GM21367 (cell line): ENCODE results near the gene RHBDF2.
A peak's percentile ranks its signal among the peaks of the same experiment; 100 is the strongest.

Source experiments
- ATAC-seq: cut with Tn5 transposase; IDR thresholded peaks from one replicate; pipeline ENCODE4 v1.9.1; 2021; ENCODE audit not compliant: unreplicated experiment

RHBDF2 gene

GRCh38 chr17:76467366-76467765, 33.9 kb downstream of the RHBDF2 start, which contains the start of gene AANAT:
TSS of gene AANAT (plus strand) at chr17:76467603. CDS start at chr17:76468747, 1,144 bp downstream.
- no peak for ATAC-seq

DNA sequence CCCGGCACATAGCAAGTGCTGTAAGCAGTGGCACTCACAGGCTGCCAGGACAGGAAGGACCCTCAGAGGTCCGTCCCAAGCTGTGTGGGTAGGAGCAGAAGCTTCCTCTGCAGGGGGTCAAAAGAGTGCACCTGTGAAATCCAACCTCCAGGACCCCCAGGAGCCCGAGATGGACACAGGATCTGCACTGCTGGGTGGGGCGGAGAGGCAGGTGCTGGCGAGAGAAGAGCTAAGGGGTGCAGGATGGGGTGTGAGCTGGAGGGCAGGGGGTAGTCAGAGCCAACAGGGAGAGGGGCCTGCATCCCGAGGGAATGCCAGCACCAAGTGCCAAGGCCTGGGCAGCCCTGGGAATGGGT, 34.5 kb downstream of the RHBDF2 start:
- ATAC-seq, result no peak

GRCh38 chr17:76462556-76463290, 38.5 kb downstream of the RHBDF2 start:
- no peak for ATAC-seq

DNA sequence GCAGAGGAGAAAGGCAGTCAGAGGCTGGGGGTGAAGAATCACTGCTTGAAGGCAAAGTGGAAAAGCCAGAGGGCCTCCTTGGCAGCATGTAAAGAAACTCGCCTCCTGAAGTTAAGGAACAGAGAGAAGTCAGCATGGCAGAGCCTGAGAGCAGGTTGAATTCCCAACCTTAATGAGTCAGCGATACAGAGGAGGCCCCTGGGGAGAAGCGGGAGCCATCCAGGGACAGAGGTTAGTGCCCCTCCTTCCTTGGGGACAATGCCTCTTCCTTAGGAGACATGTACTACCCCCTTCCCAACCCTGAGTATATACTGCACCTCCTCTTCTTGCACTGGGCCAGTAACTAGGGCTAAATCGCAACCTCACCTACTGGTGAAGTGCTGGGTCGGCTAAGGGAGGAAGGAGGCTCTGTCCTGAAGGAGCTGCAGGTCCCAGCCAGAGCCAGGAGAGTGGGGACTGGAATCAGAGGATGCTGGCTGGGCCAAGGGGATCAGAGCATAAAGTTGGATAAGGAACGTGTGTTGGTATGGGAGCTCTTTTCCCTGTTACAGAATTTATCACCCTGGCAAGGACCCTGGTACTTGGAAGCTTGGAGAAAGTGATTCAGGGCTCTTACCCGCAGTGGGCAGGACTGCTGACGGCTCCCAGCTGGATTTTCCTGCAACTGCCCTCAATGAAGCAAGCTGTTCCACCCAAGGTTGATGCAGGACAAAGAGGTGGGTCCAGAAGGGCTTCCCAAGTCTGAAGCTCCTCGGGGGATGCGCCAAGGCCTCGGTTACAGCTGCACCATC, 39.3 kb downstream of the RHBDF2 start:
- no peak for ATAC-seq

DNA sequence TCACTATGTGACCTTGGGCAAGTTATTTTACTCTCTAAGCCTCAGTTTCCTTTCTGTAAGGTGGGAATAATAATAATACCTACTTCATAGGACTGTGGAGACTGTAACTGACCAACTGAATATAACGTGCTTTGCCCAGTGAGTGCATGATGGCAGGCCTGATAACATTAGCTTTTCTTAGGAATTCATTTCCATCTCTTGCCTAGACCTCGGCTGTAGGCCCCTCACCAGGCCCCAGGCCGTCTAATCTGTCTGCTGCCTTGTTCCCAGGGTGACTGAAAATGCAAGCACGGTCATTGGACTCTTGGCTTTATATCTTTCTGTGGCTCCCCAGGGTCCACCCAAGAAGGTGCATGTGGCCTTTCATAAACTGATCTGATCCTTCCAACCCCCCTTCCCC, 41.5 kb downstream of the RHBDF2 start:
- no peak for ATAC-seq

GRCh38 chr17:76458580-76459490, 42.4 kb downstream of the RHBDF2 start:
- no peak for ATAC-seq

DNA sequence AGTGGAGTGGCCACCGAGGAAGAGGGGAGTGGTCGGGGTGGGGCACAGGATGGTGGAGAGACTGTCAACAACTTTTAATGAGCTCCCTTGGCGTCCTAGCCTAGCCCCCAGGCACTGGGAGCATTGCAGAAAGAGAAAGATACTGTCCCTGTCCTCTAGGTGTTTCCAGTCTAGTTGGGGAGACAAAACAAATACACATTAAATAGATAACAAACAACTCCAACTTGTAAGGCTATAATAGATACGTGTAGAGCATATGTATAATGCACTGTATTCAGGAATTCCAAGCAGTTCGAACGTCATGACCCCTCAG, 47.8 kb downstream of the RHBDF2 start:
- no peak for ATAC-seq

GRCh38 chr17:76452660-76453430, 48.4 kb downstream of the RHBDF2 start, which contains the start of gene UBE2O:
TSS of gene UBE2O (minus strand) at chr17:76453152. CDS start at chr17:76453141, 11 bp downstream.
- peak; percentile 85 for ATAC-seq

DNA sequence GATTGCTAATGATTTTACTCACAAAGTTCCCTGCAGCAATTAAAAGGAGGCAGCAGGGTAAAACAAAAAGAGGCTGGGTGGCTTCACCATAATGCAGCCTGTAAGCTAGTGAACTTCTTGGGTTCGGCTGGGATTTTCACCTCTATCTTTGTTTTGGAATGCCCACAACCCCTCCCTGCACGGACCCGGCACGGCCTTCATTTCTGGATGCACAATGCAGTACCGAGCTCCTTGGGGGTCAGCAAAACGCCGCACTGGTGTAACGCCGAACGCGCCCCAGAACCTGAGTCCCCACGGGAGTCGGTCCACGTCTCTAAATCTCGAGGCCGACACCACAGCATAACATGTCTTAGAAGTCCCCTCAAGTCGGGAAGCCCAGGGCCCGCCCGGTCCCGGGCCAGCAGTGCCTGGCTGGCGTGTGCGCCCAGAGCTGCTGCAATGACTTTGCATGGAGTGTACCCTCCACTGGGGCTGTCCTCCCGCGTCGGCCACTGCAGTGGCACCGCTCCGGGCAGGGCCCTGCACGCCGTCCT, 49.0 kb downstream of the RHBDF2 start:
- peak; percentile 10 for ATAC-seq

DNA sequence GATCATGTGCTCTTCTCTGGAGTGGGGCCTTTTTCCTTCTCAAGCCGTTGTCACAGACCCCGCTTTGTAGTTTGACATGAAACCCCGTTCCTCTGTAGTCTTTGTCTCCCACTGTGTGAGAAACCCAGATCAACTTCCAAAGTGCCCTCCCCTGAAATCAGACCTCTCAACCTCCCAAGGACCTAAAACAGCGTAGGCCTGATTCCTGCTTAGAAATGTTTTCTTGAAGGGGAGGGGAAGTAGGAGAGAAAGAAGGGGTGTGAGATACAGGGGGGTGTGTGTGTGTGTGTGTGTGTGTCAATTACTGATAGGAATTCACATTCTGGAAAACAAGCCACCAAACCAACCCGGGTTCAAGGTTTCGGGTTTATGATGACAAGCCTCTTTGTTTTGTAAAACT, 49.7 kb downstream of the RHBDF2 start:
- no peak for ATAC-seq

- ATAC-seq, result no peak
Observed at GRCh38 chr17:76449126-76449525, 52.1 kb downstream of the RHBDF2 start.

- no peak for ATAC-seq
Observed at GRCh38 chr17:76447931-76448652, 53.1 kb downstream of the RHBDF2 start.

DNA sequence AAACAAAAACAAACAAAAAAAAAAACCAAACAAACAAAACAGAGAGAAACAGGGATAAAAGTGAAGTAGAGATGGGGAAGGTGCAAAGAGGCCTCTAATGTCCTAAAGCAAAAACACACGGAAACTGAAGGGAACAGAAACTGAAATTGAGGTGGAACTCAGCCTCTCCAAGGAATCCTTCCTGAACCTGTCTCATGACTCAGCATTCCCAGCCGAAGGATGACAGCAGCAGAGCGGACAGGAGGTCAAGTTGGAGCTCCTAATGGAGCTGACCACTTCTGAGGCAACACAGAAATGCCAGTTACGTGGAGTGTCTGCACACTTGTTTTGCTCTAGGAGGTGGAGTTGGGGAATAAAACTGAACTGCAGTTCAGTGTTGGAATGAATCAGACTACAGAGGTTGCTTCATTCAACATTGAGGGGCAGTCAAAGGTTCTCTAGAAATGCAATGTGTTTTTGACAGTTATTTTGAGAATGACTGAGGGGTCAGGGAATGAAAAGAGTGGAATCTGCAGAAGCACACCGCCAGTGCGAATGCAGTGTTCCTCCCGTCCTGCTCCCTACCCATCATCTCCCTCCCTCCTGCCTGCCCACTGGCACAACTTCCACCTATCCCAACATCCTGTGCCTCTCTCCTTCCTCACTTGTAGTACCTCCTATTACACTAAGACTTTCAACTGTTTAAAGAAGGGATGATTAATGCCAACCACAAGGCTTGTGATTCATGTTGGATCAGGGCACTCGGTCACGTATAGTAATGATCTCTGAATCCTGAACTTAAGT, 54.6 kb downstream of the RHBDF2 start:
- ATAC-seq, result no peak

DNA sequence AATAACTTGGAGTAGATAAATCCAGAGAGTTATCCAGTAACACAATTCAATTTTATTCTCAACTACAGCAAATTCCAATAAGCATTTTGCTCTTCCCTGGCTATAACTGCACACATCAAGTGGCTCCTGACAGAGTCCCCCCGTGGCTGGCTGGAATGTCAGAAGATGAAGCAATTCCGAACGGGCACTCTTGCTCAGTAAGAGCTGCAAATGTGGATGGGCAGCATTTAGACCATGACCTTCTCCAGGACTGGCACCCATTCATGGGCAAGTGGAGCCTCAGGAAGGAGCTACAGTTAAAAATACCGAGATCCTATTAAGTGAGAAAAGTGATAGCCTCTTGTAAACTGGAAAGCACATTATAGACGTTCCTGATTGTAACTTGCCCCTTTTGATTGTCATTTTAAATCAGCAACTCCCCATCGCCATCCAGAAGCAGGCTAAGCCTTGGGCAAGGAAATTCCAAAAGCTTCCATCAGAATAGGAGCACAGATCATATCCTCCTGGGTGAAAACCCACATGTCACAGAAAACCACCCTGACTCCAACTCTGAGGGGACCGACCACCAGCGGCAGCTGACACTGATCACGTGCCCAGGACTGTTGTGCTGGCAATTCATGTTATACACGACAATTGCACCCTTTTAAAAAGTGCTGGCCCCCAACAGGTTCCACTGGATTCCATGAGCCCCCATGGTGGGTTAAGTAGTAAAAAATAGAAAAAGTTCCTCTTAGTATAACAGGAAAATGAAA, 55.4 kb downstream of the RHBDF2 start:
- ATAC-seq, result no peak

- ATAC-seq, result no peak
Observed at GRCh38 chr17:76444518-76445311, 56.5 kb downstream of the RHBDF2 start.

DNA sequence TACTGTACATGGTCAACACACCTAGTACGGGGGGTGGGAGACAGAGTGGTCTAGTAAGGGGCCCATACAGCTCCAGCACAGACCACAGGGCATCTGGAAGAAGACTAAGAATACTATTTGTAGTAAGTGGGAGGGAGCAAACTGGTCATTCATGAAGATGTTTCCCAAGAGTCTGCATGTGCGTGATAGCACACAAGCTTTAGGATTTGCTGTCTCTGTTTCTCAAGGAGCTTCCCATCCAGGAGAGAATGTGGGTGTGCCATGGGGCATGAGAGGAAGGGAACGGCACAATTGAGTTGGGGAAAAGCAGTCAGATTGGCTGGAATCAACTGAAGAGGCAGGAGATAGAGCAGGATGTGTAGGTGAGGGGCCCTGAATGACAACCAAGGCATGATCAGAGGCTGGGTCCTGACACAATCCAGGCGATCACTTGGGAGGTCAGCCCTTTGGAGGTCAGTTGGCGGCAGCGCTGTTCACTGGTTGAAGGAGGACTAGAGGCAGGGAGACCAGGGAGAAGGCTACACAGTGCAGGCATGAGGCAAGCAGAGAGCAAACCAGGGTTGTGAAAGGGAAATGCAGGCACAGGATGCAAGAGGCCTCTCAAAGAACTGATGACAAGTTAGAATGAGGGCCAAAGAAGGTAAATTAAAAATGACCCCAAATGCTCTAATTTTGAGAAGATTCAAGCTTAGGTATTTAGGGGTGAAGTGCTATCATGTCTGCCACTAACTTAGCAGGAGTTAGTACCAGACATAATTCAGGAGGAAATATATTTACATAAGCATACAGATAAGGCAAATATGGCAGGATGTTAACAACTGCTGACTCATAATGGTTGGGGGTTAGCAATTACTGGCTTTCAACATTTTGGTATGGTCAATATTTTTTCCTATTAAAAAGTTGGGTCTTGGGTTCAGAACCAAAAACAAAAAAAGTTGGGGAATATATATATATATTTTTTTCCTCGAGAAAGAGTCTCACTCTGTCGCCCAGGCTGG, 58.6 kb downstream of the RHBDF2 start:
- no peak for ATAC-seq
